ENCODE results near the gene PDE11A. TPM values are rescaled to one million over a fixed set of nuclear protein-coding genes. Genes with fewer than 3 reads are reported as not detected.
A peak's percentile ranks its signal among the peaks of the same experiment; 100 is the strongest.

PDE11A gene
- total RNA-seq, 4 donors from 2014 or later: 0.82 to 16.2 (median 4.3) TPM

- intact Hi-C loops (cut with DNase I; ENCODE audit: low total_unique reads) (loop anchor here (5.0 kb wide), 1 partner anchor 263 kb away; no protein-coding TSS in a partner anchor), in situ Hi-C loops (cut with MboI; ENCODE audit: low sequenced_read_pairs in 4 of 4) (loop anchor here in 3 of 4 donors (10.0 to 25.0 kb wide), 3 partner anchors 263 to 438 kb away; no protein-coding TSS in a partner anchor)
- Histone ChIP-seq H3K36me3 (no peaks in the 10 kb centered on the region), H3K27me3 (no peaks in the 10 kb centered on the region), H3K4me3 (no peak overlapping the region), H3K9me3 (no peaks in the 10 kb centered on the region), H3K4me1 (peaks cover 8 to 12% of the 10 kb centered on the region in 2 donors), H3K27ac (no peak overlapping the region)
- ATAC-seq: no peak
- TF ChIP-seq CTCF (IDR thresholded peaks at IDR 0.05 in 4 of 5, conservative IDR thresholded peaks at IDR 0.05 in 1 of 5): no peak
- TF ChIP-seq POLR2A (IDR thresholded peaks at IDR 0.05): no peak
- no peak for DNase-seq
Measured at GRCh38 chr2:177599956-177600355, 472.6 kb downstream of the PDE11A start.

DNA sequence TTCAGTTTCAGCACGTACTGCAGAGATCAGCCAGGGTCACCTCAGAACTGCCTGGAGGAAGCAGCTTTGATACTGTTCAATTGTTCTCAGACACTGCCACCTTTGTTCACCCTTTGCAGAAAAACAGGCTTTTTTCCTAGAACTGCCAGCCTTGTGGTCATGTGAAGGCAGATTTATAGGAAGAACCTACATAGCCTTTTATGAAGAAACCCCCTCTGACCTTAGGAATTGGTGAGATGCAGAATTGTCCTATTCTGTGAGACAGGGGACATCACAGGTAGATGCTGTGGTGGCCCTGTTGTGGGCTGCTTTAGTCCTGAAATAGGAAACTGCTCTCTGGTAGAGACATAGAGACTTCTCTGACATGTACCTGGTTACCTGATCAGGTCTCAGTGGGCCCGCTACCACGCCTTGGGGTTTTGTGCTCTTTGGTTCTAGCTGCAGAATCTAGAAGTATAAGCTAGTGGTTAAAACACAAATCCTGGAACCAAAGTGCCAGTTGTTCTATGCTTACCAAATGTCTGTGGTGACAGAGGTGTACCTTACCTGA lies 473.4 kb downstream of the PDE11A start:
- no peak for TF ChIP-seq CTCF (IDR thresholded peaks at IDR 0.05 in 4 of 5, conservative IDR thresholded peaks at IDR 0.05 in 1 of 5)
- TF ChIP-seq POLR2A (IDR thresholded peaks at IDR 0.05): no peak
- DNase-seq (no peak), ATAC-seq (peak in 1 of 2 donors; percentile 51)
- no peak overlapping the region for H3K4me3 ChIP-seq
- no peak overlapping the region for H3K27ac ChIP-seq
- peaks cover 8 to 12% of the 10 kb centered on the region in 2 donors for H3K4me1 ChIP-seq
- no peaks in the 10 kb centered on the region for H3K27me3 ChIP-seq
- H3K9me3 ChIP-seq: no peaks in the 10 kb centered on the region
- no peaks in the 10 kb centered on the region for H3K36me3 ChIP-seq
- intact Hi-C loops (cut with DNase I; ENCODE audit: low total_unique reads): no loop called here
- in situ Hi-C loops (cut with MboI; ENCODE audit: low sequenced_read_pairs in 4 of 4): no loop called here

- Histone ChIP-seq H3K9me3 (no peaks in the 10 kb centered on the region), H3K36me3 (no peaks in the 10 kb centered on the region), H3K27me3 (no peaks in the 10 kb centered on the region), H3K27ac (peak overlapping the region in 1 of 4 donors; percentile 2), H3K4me3 (no peak overlapping the region), H3K4me1 (peaks cover 8 to 12% of the 10 kb centered on the region in 2 donors)
- intact Hi-C loops (cut with DNase I; ENCODE audit: low total_unique reads) (no loop called here), in situ Hi-C loops (cut with MboI; ENCODE audit: low sequenced_read_pairs in 4 of 4) (no loop called here)
- ATAC-seq (peak in 1 of 2 donors; percentile 16), DNase-seq (no peak)
- no peak for TF ChIP-seq CTCF (IDR thresholded peaks at IDR 0.05 in 4 of 5, conservative IDR thresholded peaks at IDR 0.05 in 1 of 5)
- TF ChIP-seq POLR2A (IDR thresholded peaks at IDR 0.05): no peak
Measured at GRCh38 chr2:177598326-177599138, 474.0 kb downstream of the PDE11A start.

- Histone ChIP-seq H3K4me3 (no peak overlapping the region), H3K36me3 (no peaks in the 10 kb centered on the region), H3K27me3 (no peaks in the 10 kb centered on the region), H3K27ac (no peak overlapping the region), H3K4me1 (peaks cover 8 to 12% of the 10 kb centered on the region in 2 donors), H3K9me3 (no peaks in the 10 kb centered on the region)
- intact Hi-C loops (cut with DNase I; ENCODE audit: low total_unique reads) (no loop called here), in situ Hi-C loops (cut with MboI; ENCODE audit: low sequenced_read_pairs in 4 of 4) (no loop called here)
- TF ChIP-seq CTCF (IDR thresholded peaks at IDR 0.05 in 4 of 5, conservative IDR thresholded peaks at IDR 0.05 in 1 of 5): no peak
- no peak for TF ChIP-seq POLR2A (IDR thresholded peaks at IDR 0.05)
- DNase-seq (no peak), ATAC-seq (no peak)
Measured at GRCh38 chr2:177597759-177598158, 474.8 kb downstream of the PDE11A start.
